HT1080 (cell line): ENCODE data around the gene MYO18B. TPM values are rescaled to one million over a fixed set of nuclear protein-coding genes. Genes with fewer than 3 reads are reported as not detected.
A peak's percentile ranks its signal among the peaks of the same experiment; 100 is the strongest.

Experiments
- DNase-seq: peaks from one replicate; pipeline ENCODE4 v3.0.0-alpha.2; 2015; ENCODE audit warnings: low read depth
- total RNA-seq: library from RNA; depleted of rRNA; stranded (reverse); fragments of >200 nt; shearing (Covaris generic); gene quantifications from 2 replicates; pipeline ENCODE4 v1.2.3, GENCODE V29; 2014

MYO18B gene
- total RNA-seq, 1 experiment from 2014 or later, result 1.9 TPM

GRCh38 chr22:25822344-25822743 is 80.4 kb downstream of the MYO18B start:
- no peak for DNase-seq

GRCh38 chr22:25823276-25823675 is 81.3 kb downstream of the MYO18B start:
- no peak for DNase-seq

GRCh38 chr22:25824828-25825423 is 82.9 kb downstream of the MYO18B start:
- no peak for DNase-seq

- no peak for DNase-seq
These were observed 85.4 kb downstream of the MYO18B start for GRCh38 chr22:25827415-25827814.

- DNase-seq, result no peak
These were observed 86.4 kb downstream of the MYO18B start for GRCh38 chr22:25828422-25828821.

GRCh38 chr22:25829237-25829636 is 87.2 kb downstream of the MYO18B start:
- DNase-seq, result no peak

GRCh38 chr22:25829808-25830777 is 88.1 kb downstream of the MYO18B start:
- no peak for DNase-seq

- no peak for DNase-seq
These were observed 91.1 kb downstream of the MYO18B start for GRCh38 chr22:25833091-25833490.

GRCh38 chr22:25833676-25834075 is 91.7 kb downstream of the MYO18B start:
- no peak for DNase-seq

- no peak for DNase-seq
These were observed 92.5 kb downstream of the MYO18B start for GRCh38 chr22:25834490-25834889.

GRCh38 chr22:25835348-25835747 is 93.4 kb downstream of the MYO18B start:
- no peak for DNase-seq

GRCh38 chr22:25837288-25837900 is 95.4 kb downstream of the MYO18B start:
- DNase-seq, result no peak

- no peak for DNase-seq
These were observed 97.2 kb downstream of the MYO18B start for GRCh38 chr22:25838960-25839741.

GRCh38 chr22:25839755-25840154 is 97.8 kb downstream of the MYO18B start:
- DNase-seq, result no peak

- no peak for DNase-seq
These were observed 98.2 kb downstream of the MYO18B start for GRCh38 chr22:25840167-25840566.

- no peak for DNase-seq
These were observed 98.9 kb downstream of the MYO18B start for GRCh38 chr22:25840891-25841290.

GRCh38 chr22:25841775-25842174 is 99.8 kb downstream of the MYO18B start:
- DNase-seq, result no peak

GRCh38 chr22:25843660-25844405 is 101.8 kb downstream of the MYO18B start:
- DNase-seq, result no peak

GRCh38 chr22:25844601-25845000 is 102.6 kb downstream of the MYO18B start:
- no peak for DNase-seq

- peak; percentile 86 for DNase-seq
These were observed 104.2 kb downstream of the MYO18B start for GRCh38 chr22:25845985-25846745.
